K562 (cell line): ENCODE measurements around the gene FBXO10. TPM values are rescaled to one million over a fixed set of nuclear protein-coding genes. Genes with fewer than 3 reads are reported as not detected.
"Not testable (repeated sequence)": the region's sequence is repeated elsewhere in the genome, so short reads cannot be mapped to it uniquely, and the experiment has no call there.

Experiments
- ATAC-seq: fragments of 200-7000 bp; cut with Tn5 transposase; 3 replicates; pipeline ENCODE4 v1.9.1; 2020; ENCODE audit warnings: moderate library complexity
- BruUV-seq: library from RNA; stranded (reverse); fragments of 400-500 nt; replicated peaks from 2 replicates; lab custom pipeline; 2021; lab: Mats Ljungman, UMichigan
- CTCF ChIA-PET: fragments of 300-600 bp; formaldehyde crosslinking; extraction: SDS; loops from one replicate; lab custom pipeline; 2021; ENCODE audit warnings: low intra/inter-chr PET ratio; lab: Yijun Ruan, JAX
- POLR2A ChIA-PET: fragments of 300-600, 350-650 bp; sonication (Branson Sonifier 250); formaldehyde crosslinking; extraction: SDS; loops from one replicate; lab custom pipeline; 2021; ENCODE audit warnings: antibody characterized with exemption, inconsistent platforms; lab: Yijun Ruan, JAX
- DNase-seq, 4 experiments: peaks; one replicate each; pipeline versions ENCODE4 v3.0.0 to v3.0.0-alpha.2; 2011 to 2018; ENCODE audit warnings: low spot score in 3 of 4, mixed read lengths in 3 of 4; ENCODE audit errors: extremely low read depth in 1 of 4
- FAIRE-seq: peaks from 2 replicates; lab custom pipeline; 2011; peaks lifted over from hg19 to GRCh38; lab: Jason Lieb, UNC
- H2AFZ ChIP-seq: 2 replicates; pipeline ENCODE4 v1.6.0; 2011; ENCODE audit warnings: low read depth, low read length, control low read depth, inconsistent platforms
- H3K27ac ChIP-seq: fragments of 200-600 bp; 3 replicates; pipeline ENCODE4 v1.8.0; 2011; ENCODE audit warnings: low read depth, mild to moderate bottlenecking, control low read depth, inconsistent platforms, low read length, moderate library complexity, mixed read lengths; ENCODE audit errors: extremely low read depth
- H3K27me3 ChIP-seq, 2 experiments: fragments of 300-600 bp in 1 of 2; 2 replicates in 1 of 2; 3 replicates in 1 of 2; pipeline versions ENCODE4 v1.6.0 to v1.8.0; 2011; ENCODE audit warnings: inconsistent platforms in 2 of 2, low read length in 2 of 2, mild to moderate bottlenecking in 1 of 2, mixed read lengths in 1 of 2, moderate library complexity in 1 of 2; ENCODE audit not compliant: control insufficient read depth in 2 of 2, insufficient read depth in 2 of 2
- H3K36me3 ChIP-seq: fragments of 300-600 bp; 3 replicates; pipeline ENCODE4 v1.8.0; 2011; ENCODE audit warnings: mild to moderate bottlenecking, low read length, inconsistent platforms; ENCODE audit not compliant: control insufficient read depth, insufficient read depth
- H3K4me1 ChIP-seq, 2 experiments: fragments of 200-600 bp in 1 of 2; replicated peaks in 1 of 2; 2 replicates in 1 of 2; 3 replicates in 1 of 2; pipeline versions ENCODE4 v1.5.1 to v1.8.0; 2011; ENCODE audit warnings: inconsistent platforms in 2 of 2, low read length in 2 of 2, mild to moderate bottlenecking in 1 of 2, mixed read lengths in 1 of 2, moderate library complexity in 1 of 2; ENCODE audit not compliant: control insufficient read depth in 2 of 2, insufficient read depth in 2 of 2
- H3K4me2 ChIP-seq: 2 replicates; pipeline ENCODE4 v1.6.1; 2011; ENCODE audit warnings: low read length, control low read depth, inconsistent platforms, mixed read lengths; ENCODE audit not compliant: insufficient read depth
- H3K4me3 ChIP-seq: fragments of 200-600 bp; sonication (generic), shearing (Covaris generic); 2 replicates; pipeline ENCODE4 v1.5.1; 2016; ENCODE audit warnings: control low read depth, inconsistent platforms
- H3K79me2 ChIP-seq: fragments of 200-600 bp; 3 replicates; pipeline ENCODE4 v1.8.0; 2011; ENCODE audit warnings: low read length, inconsistent platforms; ENCODE audit not compliant: control insufficient read depth, insufficient read depth
- H3K9ac ChIP-seq, 2 experiments: 2 replicates each; pipeline versions ENCODE4 v1.6.0 to v1.6.1; 2011; ENCODE audit warnings: low read depth in 2 of 2, low read length in 2 of 2, control low read depth in 1 of 2, inconsistent platforms in 1 of 2, mild to moderate bottlenecking in 1 of 2, mixed read lengths in 1 of 2; ENCODE audit not compliant: insufficient read depth in 1 of 2
- H3K9me1 ChIP-seq: one replicate; pipeline ENCODE4 v1.6.0; 2011; ENCODE audit warnings: inconsistent platforms, mild to moderate bottlenecking, low read length, moderate library complexity; ENCODE audit not compliant: control insufficient read depth, insufficient read depth
- H3K9me3 ChIP-seq: replicated peaks from 2 replicates; pipeline ENCODE4 v1.5.1; 2011; ENCODE audit warnings: low read depth, low read length, inconsistent platforms; ENCODE audit not compliant: control insufficient read depth, insufficient read depth
- H4K20me1 ChIP-seq: replicated peaks from 2 replicates; pipeline ENCODE4 v1.6.1; 2011; ENCODE audit warnings: low read length, inconsistent platforms, mixed read lengths; ENCODE audit not compliant: control insufficient read depth, insufficient read depth
- CEBPB ChIP-seq: fragments of 450-650 bp; IDR thresholded peaks from 2 replicates; pipeline ENCODE4 v1.6.1; 2016; ENCODE audit warnings: missing genetic modification characterization, missing compliant biosample characterization
- CEBPG ChIP-seq, 3 experiments: fragments of 200-800 bp in 1 of 3; sonication (Bioruptor generic) in 1 of 3; sonication (generic) in 1 of 3; formaldehyde crosslinking in 1 of 3; IDR thresholded peaks in 2 of 3; conservative IDR thresholded peaks in 1 of 3; 2 replicates each; pipeline versions ENCODE4 v1.6.1 to v1.8.0; 2016 to 2022; ENCODE audit warnings: missing compliant biosample characterization in 2 of 3, missing genetic modification characterization in 2 of 3, mild to moderate bottlenecking in 1 of 3, missing genetic modification reagents in 1 of 3
- CSDE1 ChIP-seq, 2 experiments: fragments of 450-650 bp; IDR thresholded peaks; 2 replicates each; pipeline ENCODE4 v1.6.1; 2016; ENCODE audit warnings: mild to moderate bottlenecking in 1 of 2
- CTBP1 ChIP-seq: fragments of 450-650 bp; IDR thresholded peaks from 2 replicates; pipeline ENCODE4 v1.6.1; 2016; ENCODE audit warnings: borderline replicate concordance
- FOXP4 ChIP-seq: sonication (generic); formaldehyde crosslinking; IDR thresholded peaks from 2 replicates; pipeline ENCODE4 v1.8.0; 2022; ENCODE audit warnings: mild to moderate bottlenecking, missing genetic modification reagents, borderline replicate concordance
- USF2 ChIP-seq: sonication (generic); formaldehyde crosslinking; IDR thresholded peaks from 2 replicates; pipeline ENCODE4 v1.5.0; 2020; ENCODE audit warnings: missing genetic modification reagents
- ZNF3 ChIP-seq: fragments of 250-450 bp; sonication (Bioruptor Pico); IDR thresholded peaks from 2 replicates; pipeline ENCODE4 v1.5.0; 2021; ENCODE audit warnings: mild to moderate bottlenecking, moderate library complexity
- WGBS: fragments of 100-300 bp; shearing (Covaris generic); methylation state at CpG from one replicate; pipeline ENCODE4 v1.1.6; 2016; ENCODE audit warnings: low coverage, mixed read lengths; ENCODE audit not compliant: insufficient coverage; ENCODE audit errors: missing lambda C conversion rate; 5-methylcytosine and 5-hydroxymethylcytosine counted together
- in situ Hi-C: fragments of 300-500 bp; cut with MboI; formaldehyde crosslinking; loops from 4 replicates; pipeline ENCODE4 v1.15.0; 2018; ENCODE audit warnings: inconsistent platforms, mixed read lengths
- intact Hi-C: fragments of 100-400 bp; cut with micrococcal nuclease; formaldehyde crosslinking; loops from 2 replicates; pipeline ENCODE4 v1.14.2; 2022
- polyA plus RNA-seq, 8 experiments: library from polyadenylated mRNA; depleted of rRNA in 4 of 8; stranded (reverse) in 5 of 8; unstranded in 3 of 8; fragments of >200 nt; fragmentation: Nextera tagmentation in 2 of 8; fragmentation: Illumina TruSeq in 1 of 8; extraction: Ambion mirVana in 2 of 8; extraction: Trizol in 1 of 8; gene quantifications; 2 replicates each; pipeline versions ENCODE4 v1.2.1 to v1.2.3, GENCODE V29; 2011 to 2014; ENCODE audit warnings: inconsistent platforms in 1 of 8, missing spikeins in 1 of 8
- total RNA-seq, 7 experiments: library from RNA; depleted of rRNA in 6 of 7; stranded (reverse); fragments of >200 nt in 6 of 7; fragmentation: Illumina TruSeq in 2 of 7; extraction: Trizol in 2 of 7; gene quantifications; 2 replicates each; pipeline versions ENCODE4 v1.2.1 to v1.2.3, GENCODE V29; 2011 to 2021; ENCODE audit warnings: low replicate concordance in 1 of 7

The FBXO10 gene
- total and polyA plus RNA-seq, 9 of the 15 experiments (the other 6 are each of a cell fraction or from before 2014, with no cell fraction given): 0.84 to 9.9 (median 6.0) TPM

- CTCF ChIA-PET: no interaction called here
- H2AFZ ChIP-seq: no peak overlapping the region
Measured at GRCh38 chr9:37602817-37603216, 26.6 kb upstream of the FBXO10 start.

GRCh38 chr9:37602061-37602460 is 25.9 kb upstream of the FBXO10 start:
- H3K27me3 ChIP-seq: peaks cover 21 to 22% of the 10 kb centered on the region in 2 experiments; a peak in 4 of 5 replicates
- POLR2A ChIA-PET, ATAC-seq, CTCF ChIA-PET, H2AFZ ChIP-seq, H3K36me3 ChIP-seq, H4K20me1 ChIP-seq, H3K27ac ChIP-seq, FAIRE-seq, H3K9ac ChIP-seq, in situ Hi-C loops, H3K9me3 ChIP-seq, H3K4me1 ChIP-seq, H3K4me2 ChIP-seq, H3K4me3 ChIP-seq, intact Hi-C loops, H3K9me1 ChIP-seq, H3K79me2 ChIP-seq, DNase-seq, BruUV-seq: not testable (repeated sequence)
- 5% methylated on average over 4 of the region's 4 CpGs for WGBS

More at GRCh38 chr9:37602817-37603216, 26.6 kb upstream of the FBXO10 start:
- Histone ChIP-seq H3K4me2 (no peak overlapping the region), H3K9ac (no peak overlapping the region), H4K20me1 (no peaks in the 10 kb centered on the region), H3K9me1 (no peaks in the 10 kb centered on the region), H3K79me2 (no peaks in the 10 kb centered on the region), H3K36me3 (no peaks in the 10 kb centered on the region), H3K27me3 (peaks cover 27 to 28% of the 10 kb centered on the region in 2 experiments), H3K4me1 (no peaks in the 10 kb centered on the region; a peak in 1 of 5 replicates), H3K27ac (no peak overlapping the region), H3K9me3 (no peaks in the 10 kb centered on the region), H3K4me3 (no peak overlapping the region)
- no peak for DNase-seq
- in situ Hi-C loops: no loop called here
- intact Hi-C loops: no loop called here
- POLR2A ChIA-PET: interaction anchor here (0.8 kb wide), 2 partner anchors 10 to 14 kb away, joined by 3 read pairs; partner anchors contain the start of gene TOMM5
- peak; percentile 20; the same call in 1 of the 3 replicates for ATAC-seq
- FAIRE-seq: no peak
- TF ChIP-seq CEBPB (0 out of 2 replicates have a peak, but pooled peaks have one; percentile 21), FOXP4 (CRISPR knock-in tag) (no peak), CTBP1 (peak; percentile 14; the same call in 1 of the 2 replicates), CEBPG (CRISPR knock-in tag; IDR thresholded peaks at IDR 0.05) (no peak), CEBPG (tag; conservative IDR thresholded peaks at IDR 0.05 in 1 of 2, IDR thresholded peaks at IDR 0.05 in 1 of 2) (0 out of 4 replicates have a peak, but pooled peaks of 1 of the 2 experiments have one; percentile 13), USF2 (CRISPR knock-in tag) (peak; percentile 30; the same call in 1 of the 2 replicates), CSDE1 (IDR thresholded peaks at IDR 0.05) (no peak), ZNF3 (CRISPR knock-in tag) (no peak)
- no TSS peak for BruUV-seq
- 2% methylated on average over 5 of the region's 5 CpGs for WGBS
